Measurements from ENCODE around the gene OR51S1.
"Not testable (repeated sequence)": the region's sequence is repeated elsewhere in the genome, so short reads cannot be mapped to it uniquely, and the experiment has no call there.

OR51S1 gene

GRCh38 chr11:4804280-4804679 lies 44.7 kb downstream of the OR51S1 start, which contains the start of gene OR52R1:
Gene OR52R1, minus strand, starts transcription at chr11:4804380. Its CDS starts 0 bp downstream, at chr11:4804380.
- no peak for DNase-seq

GRCh38 chr11:4801316-4801715 lies 47.7 kb downstream of the OR51S1 start:
- not testable (repeated sequence) for DNase-seq

- no peak for DNase-seq
Observed at GRCh38 chr11:4798427-4799183, 50.4 kb downstream of the OR51S1 start.
